NCI-H1436 treated with DMSO at 0.1 percent for 48 hours (cell line): ENCODE data around the gene PML.

ENCODE experiments used
- DNase-seq: peaks from one replicate; lab custom pipeline; 2025; lab: John Stamatoyannopoulos, UW

The PML gene

GRCh38 chr15:74008901-74009300 lies 14.4 kb downstream of the PML start:
- DNase-seq = no peak

DNA sequence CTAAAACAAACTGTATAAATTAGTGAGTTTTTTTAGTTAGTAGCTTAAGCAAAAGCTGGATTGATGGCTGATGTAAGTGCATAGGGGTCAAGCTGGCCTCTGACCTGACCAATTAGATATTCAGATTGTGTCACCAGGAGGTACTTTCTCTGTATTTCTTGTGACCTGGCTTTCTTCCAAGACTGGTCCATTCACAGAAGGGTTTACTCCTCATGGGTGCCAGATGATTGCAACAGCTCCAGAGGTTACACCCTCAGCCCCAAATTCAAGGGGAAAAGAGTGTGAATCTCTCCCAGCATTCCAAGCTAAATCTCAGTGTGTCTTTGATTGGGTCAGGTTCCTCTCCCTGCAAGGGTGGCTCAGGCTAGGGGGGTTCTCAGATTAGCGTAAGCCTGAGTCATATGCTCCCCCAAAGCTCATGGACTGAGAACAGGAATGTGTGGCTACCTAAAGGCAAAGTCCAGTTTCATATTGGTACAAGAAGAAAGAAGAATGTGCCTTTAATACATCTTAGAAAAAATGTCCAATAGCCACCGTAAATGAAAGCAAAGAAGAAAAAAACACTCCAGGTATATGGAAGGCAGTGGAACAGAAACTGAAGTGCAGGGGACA lies 16.5 kb downstream of the PML start:
- DNase-seq = no peak

DNA sequence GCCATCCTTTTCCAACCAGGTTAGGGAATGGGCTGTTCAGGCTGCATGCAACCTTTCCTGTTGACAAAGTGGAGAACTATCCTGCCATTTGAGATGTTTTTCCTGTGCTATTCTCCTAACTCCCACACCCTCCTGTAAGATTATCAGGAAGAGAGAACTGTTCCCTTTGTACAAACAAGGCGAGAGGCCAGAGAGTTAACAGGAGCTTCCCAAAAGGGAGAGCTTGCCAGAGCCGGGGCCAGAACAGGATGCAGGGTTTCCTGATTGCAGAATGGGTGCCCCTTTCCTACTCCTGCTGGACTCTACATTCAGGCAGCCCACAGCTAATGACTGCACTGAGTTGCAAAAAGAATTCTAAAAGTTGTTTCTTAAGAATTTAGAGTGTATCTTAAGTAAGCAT lies 17.1 kb downstream of the PML start:
- no peak for DNase-seq

DNA sequence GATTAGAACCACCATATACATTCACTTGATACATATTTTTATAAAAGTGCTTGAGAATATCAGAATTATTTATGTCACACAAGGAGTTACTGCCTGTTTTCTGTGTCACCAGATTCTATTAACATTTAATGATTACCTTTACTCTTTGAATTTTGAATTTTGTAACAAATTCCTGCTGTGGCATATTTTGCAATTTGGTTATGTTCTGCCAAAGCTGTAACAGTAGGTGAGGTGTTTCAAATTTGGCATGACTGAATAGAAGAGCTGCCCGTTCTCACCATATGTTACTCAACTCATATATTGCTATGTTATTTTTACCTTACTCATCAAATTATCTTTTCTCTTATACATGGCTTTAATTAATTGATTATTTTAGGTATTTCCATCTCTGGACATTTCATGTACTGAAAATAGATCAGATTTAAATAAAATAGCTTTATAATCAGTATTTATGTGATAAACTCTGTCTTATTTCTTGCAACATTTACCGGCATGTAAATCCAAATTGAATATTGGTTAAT lies 18.9 kb downstream of the PML start:
- DNase-seq = no peak

DNA sequence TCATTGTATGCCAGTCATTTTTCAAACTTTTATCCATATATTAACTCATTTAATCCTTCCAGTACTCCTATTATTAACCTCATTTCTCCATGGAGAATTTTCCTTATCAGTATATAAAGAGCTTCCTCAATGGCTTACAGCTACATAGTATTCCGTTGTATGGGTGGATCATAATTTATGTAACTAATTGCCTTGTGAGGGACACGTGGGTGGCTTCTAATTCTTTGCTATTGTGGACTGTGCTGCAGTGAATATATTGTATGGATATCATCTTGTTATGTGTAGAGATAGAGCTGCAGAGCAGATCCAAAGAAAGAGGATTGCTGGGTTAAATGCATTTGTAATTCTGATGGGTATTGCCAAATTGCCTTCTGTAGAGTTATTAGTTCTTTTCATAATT lies 25.2 kb downstream of the PML start:
- DNase-seq = no peak

DNA sequence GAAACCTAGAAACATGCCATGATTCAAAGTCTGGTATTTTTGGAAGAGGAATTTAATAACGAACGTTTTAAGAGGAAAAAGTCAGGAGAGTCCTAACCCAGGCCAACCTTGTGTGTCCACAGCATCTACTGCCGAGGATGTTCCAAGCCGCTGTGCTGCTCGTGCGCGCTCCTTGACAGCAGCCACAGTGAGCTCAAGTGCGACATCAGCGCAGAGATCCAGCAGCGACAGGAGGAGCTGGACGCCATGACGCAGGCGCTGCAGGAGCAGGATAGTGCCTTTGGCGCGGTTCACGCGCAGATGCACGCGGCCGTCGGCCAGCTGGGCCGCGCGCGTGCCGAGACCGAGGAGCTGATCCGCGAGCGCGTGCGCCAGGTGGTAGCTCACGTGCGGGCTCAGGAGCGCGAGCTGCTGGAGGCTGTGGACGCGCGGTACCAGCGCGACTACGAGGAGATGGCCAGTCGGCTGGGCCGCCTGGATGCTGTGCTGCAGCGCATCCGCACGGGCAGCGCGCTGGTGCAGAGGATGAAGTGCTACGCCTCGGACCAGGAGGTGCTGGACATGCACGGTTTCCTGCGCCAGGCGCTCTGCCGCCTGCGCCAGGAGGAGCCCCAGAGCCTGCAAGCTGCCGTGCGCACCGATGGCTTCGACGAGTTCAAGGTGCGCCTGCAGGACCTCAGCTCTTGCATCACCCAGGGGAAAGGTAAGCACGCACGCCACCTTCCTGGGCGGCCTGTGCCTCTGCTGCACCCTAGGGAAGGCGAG lies 28.4 kb downstream of the PML start:
- no peak for DNase-seq

GRCh38 chr15:74024687-74025086 lies 30.2 kb downstream of the PML start:
- DNase-seq = no peak

GRCh38 chr15:74025436-74025835 lies 30.9 kb downstream of the PML start:
- no peak for DNase-seq

GRCh38 chr15:74027688-74028087 lies 33.2 kb downstream of the PML start:
- DNase-seq = no peak

DNA sequence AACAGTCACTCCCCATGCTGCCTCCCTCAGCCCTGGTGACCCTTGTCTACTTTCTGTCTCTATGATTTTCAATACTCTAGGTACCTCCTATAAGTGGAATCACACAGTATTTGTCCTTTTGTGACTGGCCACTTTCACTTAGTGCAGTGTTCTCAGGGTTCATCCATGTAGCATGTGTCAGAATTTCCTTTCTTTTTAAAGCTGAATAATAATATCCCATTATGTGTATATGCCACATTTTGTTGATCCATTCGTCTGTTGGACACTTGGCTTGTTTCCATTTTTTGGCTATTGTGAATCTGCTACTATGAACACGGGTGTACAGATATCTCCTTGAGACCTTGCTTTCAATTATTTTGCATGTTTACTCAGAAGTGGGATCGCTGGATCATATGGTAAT lies 34.1 kb downstream of the PML start:
- no peak for DNase-seq

DNA sequence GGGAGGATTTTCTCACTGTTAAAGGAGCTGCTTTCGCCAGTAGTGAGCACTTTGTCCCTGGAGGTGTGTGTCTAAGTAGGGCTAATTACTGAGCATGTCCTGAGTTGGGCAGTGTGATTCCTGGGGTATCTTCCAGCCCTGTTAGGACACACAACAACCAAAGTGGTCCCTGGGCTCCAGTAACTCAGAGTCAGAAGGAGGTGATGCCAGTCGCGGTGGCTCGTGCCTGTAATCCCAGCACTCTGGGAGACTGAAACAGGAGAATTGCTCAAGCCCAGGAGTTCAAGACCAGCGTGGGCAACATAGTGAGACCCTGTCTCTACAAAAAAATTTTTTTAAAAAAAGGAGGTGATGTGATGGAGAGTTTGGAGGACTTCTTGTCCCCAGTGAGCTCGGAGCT lies 37.5 kb downstream of the PML start:
- no peak for DNase-seq

DNA sequence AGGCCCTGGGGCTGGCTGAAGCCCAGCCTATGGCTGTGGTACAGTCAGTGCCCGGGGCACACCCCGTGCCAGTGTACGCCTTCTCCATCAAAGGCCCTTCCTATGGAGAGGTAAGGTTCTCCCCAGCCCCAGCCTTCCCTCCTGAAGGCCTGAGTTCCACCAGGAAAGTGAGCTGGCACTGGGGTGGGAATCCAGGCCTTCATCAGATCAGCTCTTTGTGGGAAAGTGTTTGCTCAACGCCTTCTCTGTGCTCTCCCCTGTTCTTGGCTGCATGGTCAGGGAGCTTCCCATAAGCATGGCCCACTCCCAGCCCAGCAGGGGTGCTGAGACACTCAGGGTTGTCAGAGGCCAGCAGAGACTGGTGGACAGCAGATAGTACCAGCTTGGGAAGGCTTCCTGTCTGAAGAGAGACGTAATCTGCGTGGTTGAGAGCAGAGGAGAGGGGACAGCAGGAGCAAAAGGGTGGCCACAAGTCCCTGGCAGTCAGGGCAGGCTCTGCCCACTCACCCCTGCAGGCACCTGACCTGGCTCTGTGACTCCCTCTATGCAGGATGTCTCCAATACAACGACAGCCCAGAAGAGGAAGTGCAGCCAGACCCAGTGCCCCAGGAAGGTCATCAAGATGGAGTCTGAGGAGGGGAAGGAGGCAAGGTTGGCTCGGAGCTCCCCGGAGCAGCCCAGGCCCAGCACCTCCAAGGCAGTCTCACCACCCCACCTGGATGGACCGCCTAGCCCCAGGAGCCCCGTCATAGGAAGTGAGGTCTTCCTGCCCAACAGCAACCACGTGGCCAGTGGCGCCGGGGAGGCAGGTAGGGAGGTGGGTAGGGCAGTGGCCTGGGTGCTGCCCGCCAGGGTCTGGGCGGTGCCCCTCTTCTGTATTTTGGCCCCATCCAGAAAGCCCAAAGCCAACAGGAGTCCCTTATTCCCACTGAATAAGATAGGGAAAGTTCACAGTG lies 38.4 kb downstream of the PML start:
- no peak for DNase-seq

DNA sequence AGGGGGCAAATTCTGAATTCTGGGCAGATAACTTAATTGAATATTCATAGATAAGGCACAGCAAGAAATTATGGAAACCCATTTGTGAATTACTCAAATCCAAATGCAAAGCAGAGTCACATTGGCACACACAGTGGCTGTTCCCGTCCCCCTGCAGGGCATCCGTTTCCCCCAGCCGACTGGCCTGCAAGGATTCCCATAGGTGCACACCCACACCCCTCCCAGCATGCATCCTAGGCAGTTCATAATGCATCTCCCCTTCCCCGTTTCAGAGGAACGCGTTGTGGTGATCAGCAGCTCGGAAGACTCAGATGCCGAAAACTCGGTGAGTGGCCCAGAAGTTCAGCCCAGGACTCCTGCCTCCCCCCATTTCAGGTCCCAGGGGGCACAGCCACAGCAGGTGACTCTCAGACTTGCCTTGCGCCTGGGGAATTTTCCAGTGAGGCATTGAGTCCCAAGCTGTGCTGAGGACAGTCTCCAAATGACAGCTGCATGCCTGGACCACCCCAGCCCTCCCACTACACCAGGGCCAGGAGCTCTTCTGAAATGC lies 39.8 kb downstream of the PML start:
- DNase-seq = no peak

- no peak for DNase-seq
These were observed 40.9 kb downstream of the PML start for GRCh38 chr15:74035121-74036017.

- no peak for DNase-seq
These were observed 42.0 kb downstream of the PML start for GRCh38 chr15:74036271-74037170.

DNA sequence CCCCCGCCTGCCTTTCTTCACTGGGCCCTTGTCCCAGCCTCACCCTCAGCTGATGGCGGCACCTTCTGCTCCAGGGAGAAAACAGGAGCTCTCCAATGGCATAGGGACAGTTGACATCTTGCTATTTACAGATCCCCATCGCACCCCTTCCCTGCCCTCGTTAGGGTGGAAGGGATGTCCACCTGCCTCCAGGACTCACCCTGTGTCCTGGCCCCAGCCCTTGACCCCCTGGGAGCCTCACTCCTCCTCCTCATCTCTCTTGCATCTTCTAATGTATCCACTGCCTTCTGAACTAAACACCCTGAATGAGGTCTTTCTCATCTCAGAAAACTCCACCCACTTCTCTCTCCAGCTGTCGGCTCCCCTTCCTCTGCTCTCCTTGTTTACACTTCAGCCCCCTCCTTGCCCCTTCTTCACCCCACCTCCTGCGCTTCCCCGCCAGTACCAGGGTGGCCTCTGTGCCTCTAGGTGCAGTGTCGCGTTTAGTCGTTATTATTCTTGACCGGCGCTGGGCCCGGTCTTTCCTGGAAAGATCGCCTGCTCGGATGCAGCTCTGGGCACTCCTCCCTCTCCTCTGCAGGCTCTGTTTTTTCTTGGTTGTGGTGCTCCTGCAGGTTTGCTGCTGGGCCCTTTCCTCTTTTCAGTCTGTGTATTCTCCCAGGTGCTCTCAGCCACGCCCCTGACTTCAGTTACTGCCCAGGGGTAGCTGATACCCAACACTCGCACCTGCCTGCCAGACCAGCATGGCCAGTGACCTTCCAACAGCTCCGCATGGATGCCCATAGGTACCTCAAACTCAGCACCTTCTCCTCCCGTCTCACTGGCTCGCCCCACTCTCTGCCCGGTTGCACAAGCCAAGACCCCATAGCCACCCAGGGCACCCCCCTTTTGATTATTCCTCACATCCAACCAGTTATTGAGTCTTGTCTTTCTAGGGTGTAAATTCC lies 42.9 kb downstream of the PML start:
- no peak for DNase-seq

- DNase-seq = no peak
These were observed 44.5 kb downstream of the PML start for GRCh38 chr15:74038707-74039655.

GRCh38 chr15:74039656-74040010 lies 45.1 kb downstream of the PML start:
- DNase-seq = no peak
